OCI-LY1 (cell line): ENCODE data around the gene INSR.
"Not testable (repeated sequence)": the region's sequence is repeated elsewhere in the genome, so short reads cannot be mapped to it uniquely, and the experiment has no call there.

ENCODE experiments used
- EZH2 ChIP-seq: fragments of 200-600 bp; sonication (generic), shearing (Covaris generic); IDR thresholded peaks from 2 replicates; pipeline ENCODE4 v1.8.0; 2017; ENCODE audit warnings: borderline replicate concordance, mixed run types, mild to moderate bottlenecking, antibody characterized with exemption, low read length, moderate library complexity, mixed read lengths
- TF ChIP-seq, protein P1 (sequence below): fragments of 200-600 bp; sonication (generic), shearing (Covaris generic); IDR thresholded peaks from 2 replicates; pipeline ENCODE4 v1.5.1; 2017; ENCODE audit warnings: mild to moderate bottlenecking, antibody characterized with exemption, low read length, moderate library complexity, mixed read lengths

DNA sequence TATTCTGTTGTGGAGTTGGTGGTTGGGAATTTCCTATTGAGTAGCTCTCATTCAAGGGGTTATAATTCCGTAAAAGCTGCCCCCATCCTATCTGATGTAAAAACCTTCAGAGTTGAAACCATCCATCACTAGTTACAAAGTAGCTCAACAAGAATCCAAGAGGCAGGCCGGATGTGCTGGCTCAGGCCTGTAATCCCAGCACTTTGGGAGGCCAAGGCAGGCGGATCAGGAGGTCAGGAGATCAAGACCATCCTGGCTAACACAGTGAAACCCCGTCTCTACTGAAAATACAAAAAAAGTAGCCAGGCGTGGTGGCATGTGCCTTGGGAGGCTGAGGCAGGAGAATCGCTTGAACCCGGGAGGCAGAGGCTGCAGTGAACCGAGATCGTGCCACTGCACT, 14.1 kb upstream of the INSR start:
- TF ChIP-seq, protein P1, sequence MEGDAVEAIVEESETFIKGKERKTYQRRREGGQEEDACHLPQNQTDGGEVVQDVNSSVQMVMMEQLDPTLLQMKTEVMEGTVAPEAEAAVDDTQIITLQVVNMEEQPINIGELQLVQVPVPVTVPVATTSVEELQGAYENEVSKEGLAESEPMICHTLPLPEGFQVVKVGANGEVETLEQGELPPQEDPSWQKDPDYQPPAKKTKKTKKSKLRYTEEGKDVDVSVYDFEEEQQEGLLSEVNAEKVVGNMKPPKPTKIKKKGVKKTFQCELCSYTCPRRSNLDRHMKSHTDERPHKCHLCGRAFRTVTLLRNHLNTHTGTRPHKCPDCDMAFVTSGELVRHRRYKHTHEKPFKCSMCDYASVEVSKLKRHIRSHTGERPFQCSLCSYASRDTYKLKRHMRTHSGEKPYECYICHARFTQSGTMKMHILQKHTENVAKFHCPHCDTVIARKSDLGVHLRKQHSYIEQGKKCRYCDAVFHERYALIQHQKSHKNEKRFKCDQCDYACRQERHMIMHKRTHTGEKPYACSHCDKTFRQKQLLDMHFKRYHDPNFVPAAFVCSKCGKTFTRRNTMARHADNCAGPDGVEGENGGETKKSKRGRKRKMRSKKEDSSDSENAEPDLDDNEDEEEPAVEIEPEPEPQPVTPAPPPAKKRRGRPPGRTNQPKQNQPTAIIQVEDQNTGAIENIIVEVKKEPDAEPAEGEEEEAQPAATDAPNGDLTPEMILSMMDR, result not testable (repeated sequence)
- TF ChIP-seq EZH2, result not testable (repeated sequence)
